HG03196 (cell line): Measurements from ENCODE around the gene MMD2.
A peak's percentile ranks its signal among the peaks of the same experiment; 100 is the strongest.
"Not testable (repeated sequence)": the region's sequence is repeated elsewhere in the genome, so short reads cannot be mapped to it uniquely, and the experiment has no call there.

Experiments
- ATAC-seq: cut with Tn5 transposase; IDR thresholded peaks from one replicate; pipeline ENCODE4 v1.9.1; 2021; ENCODE audit not compliant: unreplicated experiment

Gene MMD2

GRCh38 chr7:4958477-4959301 is at the start of gene MMD2:
MMD2 (minus strand) TSS chr7:4959187; CDS start chr7:4959017, 170 bp downstream.
- no peak for ATAC-seq

DNA sequence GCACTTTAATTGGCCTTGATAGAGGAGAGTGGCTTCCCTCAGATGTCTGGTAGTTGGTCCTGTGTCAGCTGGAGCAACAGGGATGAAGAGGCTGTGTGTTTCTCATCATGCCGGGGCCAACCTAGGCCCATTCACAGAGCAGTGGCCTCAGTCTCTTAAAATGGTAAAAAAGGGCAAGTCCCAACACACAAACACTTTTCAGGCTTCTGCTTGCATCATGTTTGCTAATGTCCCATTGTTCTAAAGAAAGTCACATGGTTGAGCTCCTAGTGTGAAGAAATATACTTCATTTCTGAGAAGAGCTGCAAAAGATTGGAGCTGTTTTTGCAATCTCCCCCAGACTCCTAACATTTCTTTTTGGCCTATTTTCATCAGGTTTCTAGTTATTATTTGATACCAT is 46.1 kb upstream of the MMD2 start:
- no peak for ATAC-seq

GRCh38 chr7:5001911-5002310 is 42.9 kb upstream of the MMD2 start:
- no peak for ATAC-seq

- ATAC-seq: no peak
These were observed 42.0 kb upstream of the MMD2 start for GRCh38 chr7:5001003-5001402.

- ATAC-seq: no peak
These were observed 40.5 kb upstream of the MMD2 start for GRCh38 chr7:4999369-4999950.

DNA sequence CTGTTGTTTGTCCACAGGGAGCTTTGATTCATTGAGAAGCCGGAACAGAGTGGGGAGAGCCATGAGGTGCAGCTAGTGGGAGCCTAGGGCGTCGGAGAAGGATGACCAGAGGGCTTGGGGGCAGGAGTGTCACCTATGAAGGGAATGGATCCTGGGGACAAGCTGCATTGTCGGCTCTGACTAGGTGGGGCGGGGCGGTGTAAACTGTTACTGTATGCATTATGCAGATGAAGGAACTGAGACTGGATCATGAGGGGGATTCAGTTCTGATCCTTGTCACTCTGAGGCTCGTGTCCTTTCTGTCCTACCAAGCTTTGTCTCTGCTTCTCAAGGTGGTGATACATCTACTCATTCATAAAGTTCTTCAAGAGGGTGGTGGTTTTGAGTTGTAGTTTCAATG is 39.9 kb upstream of the MMD2 start:
- no peak for ATAC-seq

- no peak for ATAC-seq
These were observed 39.3 kb upstream of the MMD2 start for GRCh38 chr7:4998244-4998643.

DNA sequence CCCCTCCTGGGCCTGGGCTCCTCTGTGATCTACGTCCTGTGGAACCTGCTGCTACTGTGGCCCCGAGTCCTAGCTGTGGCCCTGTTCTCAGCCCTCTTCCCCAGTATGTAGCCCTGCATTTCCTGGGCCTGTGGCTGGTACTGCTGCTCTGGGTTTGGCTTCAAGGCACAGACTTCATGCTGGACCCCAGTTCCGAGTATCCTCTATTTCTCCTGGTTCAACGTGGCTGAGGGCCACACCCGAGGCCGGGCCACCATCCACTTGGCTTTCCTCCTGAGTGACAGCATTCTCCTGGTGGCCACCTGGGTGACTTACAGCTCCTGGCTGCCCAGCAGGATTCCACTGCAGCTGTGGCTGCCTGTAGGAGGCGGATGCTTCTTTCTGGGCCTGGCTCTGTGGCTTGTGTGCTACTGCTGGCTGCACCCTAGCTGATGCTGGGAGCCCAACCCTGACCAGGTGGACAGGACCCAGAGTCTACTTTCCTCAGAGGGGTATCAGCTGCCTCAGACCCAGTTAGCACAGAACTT is 37.8 kb upstream of the MMD2 start:
- no peak for ATAC-seq

DNA sequence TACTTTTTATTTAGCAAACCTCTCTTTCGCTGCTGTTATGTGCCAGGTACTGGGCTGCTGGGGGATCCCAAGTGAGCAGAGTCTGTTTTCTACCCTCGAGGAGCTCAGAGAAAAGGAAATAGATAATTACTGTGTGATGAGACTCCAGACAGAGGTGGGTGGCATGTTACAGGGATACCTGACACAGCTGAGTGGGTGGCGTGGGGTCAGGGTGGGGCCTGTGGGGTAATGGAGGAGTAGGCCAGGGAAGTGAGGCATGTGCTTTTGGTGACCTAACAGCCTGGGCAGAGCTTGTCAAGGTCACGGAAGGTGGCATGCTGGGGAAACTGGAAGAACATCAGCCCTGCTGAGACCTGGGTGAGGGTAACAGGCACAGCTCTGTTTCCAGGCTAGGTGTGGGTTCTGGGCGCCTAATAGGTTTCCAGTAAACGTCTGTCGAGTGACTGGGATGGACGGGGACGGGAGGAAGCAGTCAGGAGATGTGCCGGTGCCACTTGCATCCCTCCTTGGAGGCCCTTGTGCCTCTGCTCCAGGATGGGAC is 36.5 kb upstream of the MMD2 start:
- ATAC-seq: no peak

DNA sequence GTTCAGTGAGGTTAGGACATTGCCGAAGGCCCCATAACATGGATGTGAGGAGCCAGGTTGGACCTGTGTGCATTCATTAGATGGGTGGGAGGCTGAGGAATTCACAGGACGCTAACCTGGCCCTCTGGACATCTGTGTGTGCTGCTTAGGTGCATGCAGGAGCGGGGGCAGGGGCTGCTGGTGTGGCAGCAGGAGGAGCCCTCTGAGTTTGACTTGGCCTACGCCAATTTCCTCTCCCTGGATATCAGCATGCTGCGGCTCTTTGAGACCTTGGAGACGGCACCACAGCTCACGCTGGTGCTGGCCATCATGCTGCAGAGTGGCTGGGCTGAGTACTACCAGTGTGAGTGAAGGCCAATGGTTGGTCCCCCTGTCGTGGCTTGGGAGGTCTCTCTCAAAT is 34.5 kb upstream of the MMD2 start:
- ATAC-seq: no peak

DNA sequence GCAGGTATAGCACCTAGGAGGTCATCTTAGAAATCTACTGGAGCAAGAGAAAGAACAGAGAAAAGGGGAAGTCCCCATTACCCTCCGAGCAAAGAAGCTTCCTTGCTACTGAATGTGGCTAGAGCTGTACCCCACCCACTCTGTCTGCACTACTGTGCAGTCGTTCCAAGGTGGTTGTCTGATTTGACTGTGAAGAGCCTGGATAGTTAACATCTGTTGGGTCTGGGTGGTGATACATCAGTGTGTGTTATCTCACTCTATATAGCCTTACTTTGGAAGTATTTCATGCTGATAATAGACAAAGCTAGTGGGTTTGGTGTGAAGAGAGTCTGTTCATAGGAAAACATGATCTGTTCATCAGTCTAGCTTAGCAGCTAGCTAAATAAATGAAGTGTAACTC is 23.8 kb upstream of the MMD2 start:
- not testable (repeated sequence) for ATAC-seq

DNA sequence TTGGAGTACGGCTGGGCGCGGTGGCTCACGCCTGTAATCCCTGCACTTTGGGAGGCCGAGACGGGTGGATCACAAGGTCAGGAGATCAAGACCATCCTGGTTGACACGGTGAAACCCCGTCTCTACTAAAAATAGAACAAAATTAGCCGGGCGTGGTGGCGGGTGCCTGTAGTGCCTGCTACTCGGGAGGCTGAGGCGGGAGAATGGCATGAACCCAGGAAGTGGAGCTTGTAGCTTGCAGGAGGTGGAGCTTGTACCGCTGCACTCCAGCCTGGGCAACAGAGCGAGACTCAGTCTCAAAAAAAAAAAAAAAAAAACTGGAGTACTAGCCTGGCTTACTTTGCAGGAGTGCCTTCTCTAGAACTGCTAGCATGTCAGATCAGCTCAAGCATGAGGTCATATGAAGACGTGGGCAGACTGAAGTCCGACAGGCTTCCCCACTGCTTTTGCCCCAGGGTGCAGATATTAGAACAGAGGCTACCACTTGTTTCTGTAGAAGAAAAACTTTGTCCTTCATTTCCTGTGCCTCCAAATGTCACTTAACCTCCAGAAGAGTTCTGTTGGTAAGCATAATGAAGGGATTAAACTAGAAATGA is 22.4 kb upstream of the MMD2 start:
- not testable (repeated sequence) for ATAC-seq

- ATAC-seq: not testable (repeated sequence)
These were observed 16.6 kb upstream of the MMD2 start for GRCh38 chr7:4975626-4976025.

DNA sequence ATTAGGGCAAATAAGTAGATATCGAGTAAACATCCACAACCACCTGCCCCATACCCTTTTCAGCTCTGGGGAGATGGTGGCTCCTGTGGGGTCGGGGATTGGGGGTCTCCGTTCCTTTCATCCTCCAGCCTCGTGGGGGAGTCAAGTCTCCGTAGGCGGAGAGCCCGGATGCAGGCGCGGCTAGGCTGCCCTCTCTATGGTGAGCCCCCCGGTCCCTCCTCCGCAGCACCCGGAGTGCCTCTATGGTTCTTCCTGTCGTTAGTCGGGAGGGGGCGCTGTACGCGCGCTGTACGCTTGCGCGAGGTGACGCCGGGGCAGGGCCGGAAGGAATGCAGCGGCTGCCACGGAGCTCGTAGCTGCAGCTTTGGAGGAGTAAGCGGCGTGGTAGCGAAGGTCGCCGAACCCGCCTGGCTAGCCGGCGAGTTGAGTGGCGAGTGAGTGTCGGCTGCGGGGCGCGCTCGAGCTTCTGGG is 14.8 kb upstream of the MMD2 start:
- ATAC-seq: peak; percentile 94

DNA sequence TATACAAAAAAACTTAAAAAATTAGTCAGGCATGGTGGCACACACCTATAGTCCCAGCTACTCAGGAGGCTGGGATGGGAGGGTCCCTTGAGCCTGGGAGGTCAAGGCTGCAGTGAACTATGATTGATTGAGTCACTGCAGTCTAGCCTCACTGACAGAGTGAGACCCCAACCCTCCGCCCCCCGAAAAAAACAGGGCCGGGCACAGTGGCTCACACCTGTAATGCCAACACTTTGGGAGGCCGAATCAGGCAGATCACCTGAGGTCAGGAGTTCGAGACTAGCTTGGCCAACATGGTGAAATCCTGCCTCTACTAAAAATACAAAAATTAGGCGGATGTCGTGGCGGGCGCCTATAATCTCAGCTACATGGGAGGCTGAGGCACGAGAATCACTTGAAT is 13.5 kb upstream of the MMD2 start:
- not testable (repeated sequence) for ATAC-seq

DNA sequence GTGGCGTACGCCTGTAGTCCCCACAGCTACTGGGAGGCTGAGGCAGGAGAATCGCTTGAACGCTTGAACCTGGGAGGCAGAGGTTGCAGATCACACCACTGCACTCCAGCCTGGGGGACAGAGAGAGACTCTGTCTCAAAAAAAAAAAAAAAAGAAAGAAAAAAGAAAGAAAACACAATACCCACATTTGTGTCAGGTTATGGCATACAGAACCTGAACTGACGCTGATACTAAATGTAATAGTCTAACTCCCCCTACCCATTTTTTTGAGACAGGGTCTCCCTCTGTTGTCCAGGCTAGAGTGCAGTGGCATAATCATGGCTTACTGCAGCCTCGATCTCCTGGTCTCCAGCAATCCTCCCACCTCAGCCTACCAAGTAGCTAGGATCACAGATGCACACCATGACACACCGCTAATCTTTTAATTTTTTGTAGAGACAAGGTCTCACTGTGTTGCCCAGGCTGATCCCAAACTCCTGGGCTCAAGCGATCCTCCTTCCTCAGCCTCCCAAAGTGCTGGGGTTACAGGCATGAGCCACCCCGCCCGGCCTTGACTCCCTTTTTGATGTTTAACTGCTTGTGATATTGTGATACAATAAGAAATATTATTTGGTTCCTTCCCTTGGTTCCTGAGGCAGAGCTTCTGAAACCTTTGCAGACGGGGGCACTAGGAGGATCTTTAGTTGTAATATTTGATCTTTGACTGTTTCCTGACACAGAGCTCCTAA is 6.5 kb upstream of the MMD2 start:
- ATAC-seq: no peak

DNA sequence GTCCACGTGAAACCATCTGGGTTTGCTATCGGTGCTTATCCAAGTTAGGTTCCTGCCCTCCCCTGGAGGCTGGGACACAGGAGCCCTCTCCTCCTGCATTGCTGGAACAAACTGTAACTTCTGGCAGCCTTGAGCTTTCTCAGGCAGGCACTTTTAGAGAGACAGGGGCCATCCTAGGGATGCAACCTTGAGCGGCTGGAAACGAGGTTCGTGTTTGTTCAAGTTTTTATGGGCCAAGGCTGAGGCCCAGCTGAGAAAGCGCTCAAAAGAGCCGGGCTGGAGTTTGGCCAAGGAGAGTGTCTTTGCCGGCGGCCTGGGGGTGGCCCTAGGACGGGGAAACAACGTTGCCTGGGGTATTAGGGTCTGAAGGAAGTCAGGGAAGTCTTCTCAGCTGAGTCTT is 5.5 kb upstream of the MMD2 start:
- no peak for ATAC-seq

DNA sequence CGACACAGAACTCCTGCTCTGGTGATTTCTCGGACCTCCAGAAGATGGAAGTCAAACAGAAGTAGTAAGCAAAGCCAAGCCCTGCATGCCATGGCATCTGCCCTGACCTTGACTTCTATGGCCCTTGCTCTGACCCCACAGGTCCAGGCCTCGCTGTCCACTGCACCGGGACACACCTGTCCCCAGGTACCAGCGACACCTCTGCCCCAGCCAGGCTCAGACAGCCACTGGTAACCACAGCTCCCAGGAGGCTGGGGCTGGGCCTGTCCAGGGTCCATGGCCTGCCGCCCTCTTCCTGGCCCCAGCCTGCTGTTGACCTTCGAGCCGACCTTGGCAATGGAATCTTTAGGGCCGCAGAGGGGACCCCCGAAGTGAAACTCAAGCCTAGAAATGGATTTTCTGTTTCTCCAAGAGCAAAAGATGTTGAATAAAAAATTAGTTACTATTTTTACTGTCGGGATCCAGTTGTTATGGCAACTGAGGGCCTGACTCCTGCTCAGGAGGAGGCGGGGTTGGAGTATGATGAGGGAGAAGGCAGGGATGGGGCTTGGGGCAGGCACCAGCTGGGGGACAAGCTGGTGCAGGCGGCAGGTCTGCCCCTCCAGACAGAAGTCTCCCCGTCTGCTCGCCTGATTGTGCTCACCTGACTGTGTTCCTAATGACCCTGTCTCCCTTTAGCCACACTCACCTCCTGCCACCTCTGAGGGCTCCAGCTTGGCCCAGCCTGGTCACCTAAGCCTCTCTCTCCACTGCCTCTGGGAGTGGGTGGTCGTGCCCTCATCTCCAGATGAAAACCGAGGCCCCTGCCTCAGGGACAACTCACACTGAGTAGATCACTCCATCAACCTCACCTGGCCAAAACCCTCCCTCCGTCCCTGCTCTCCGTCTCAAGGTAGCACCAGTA is 4.1 kb upstream of the MMD2 start:
- no peak for ATAC-seq

- ATAC-seq: no peak
These were observed 1.4 kb upstream of the MMD2 start for GRCh38 chr7:4960363-4960762.

- ATAC-seq: no peak
These were observed 906 bp upstream of the MMD2 start for GRCh38 chr7:4959893-4960292.
